ENCODE results near the gene SH3BP2.

Gene SH3BP2

DNA sequence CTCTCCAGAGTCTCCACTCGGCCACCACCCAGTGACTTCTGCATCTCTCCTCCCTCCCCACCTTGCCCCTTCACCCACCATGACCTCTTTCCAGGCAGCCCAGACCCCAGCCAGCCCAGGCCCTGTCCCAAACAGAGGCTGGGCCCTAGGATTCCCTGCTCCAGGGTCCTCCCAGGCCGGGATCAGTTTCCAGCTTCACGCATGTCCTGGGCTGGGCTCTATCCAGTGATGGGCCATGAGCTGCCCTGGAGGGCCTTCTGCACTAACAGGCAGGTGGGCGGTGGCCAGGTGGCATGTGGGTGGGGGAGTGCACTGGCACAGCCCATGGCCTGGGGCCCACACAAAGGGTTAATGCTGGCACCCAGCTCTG is 30.4 kb downstream of the SH3BP2 start:
- Histone ChIP-seq H3K9me2 (replicated peaks; ENCODE audit: low read depth, low read length) (no peaks in the 10 kb centered on the region), H3F3A (ENCODE audit: low read depth) (no peaks in the 10 kb centered on the region), H3K27me3 (ENCODE audit: insufficient read depth, low read length, poor library complexity, severe bottlenecking) (no peaks in the 10 kb centered on the region), H4K20me1 (ENCODE audit: insufficient read depth, low read length, poor library complexity, severe bottlenecking) (peaks cover 38% of the 10 kb centered on the region), H3K4me2 (ENCODE audit: low read depth, low read length, poor library complexity, severe bottlenecking) (no peak overlapping the region), H3K4me1 (ENCODE audit: insufficient read depth, low read length, poor library complexity, severe bottlenecking) (peaks cover 19% of the 10 kb centered on the region), H3K9me3 (ENCODE audit: insufficient read depth, low read depth, low read length) (no peaks in the 10 kb centered on the region), H3K79me2 (ENCODE audit: insufficient read depth, low read length) (peaks cover 35% of the 10 kb centered on the region), H2AFZ (ENCODE audit: low read length) (no peak overlapping the region), H3K9ac (ENCODE audit: low read depth, low read length, poor library complexity, severe bottlenecking) (no peak overlapping the region), H3K4me3 (ENCODE audit: low read length, poor library complexity, severe bottlenecking) (no peak overlapping the region), H3K36me3 (ENCODE audit: insufficient read depth, low read length) (peaks cover 61% of the 10 kb centered on the region; the same call in 1 of the 2 replicates)
- TF ChIP-seq EZH2phosphoT487 (IDR thresholded peaks at IDR 0.05; ENCODE audit: borderline replicate concordance), result no peak
- TF ChIP-seq CTCF (conservative IDR thresholded peaks at IDR 0.05; ENCODE audit: low read length), result no peak

DNA sequence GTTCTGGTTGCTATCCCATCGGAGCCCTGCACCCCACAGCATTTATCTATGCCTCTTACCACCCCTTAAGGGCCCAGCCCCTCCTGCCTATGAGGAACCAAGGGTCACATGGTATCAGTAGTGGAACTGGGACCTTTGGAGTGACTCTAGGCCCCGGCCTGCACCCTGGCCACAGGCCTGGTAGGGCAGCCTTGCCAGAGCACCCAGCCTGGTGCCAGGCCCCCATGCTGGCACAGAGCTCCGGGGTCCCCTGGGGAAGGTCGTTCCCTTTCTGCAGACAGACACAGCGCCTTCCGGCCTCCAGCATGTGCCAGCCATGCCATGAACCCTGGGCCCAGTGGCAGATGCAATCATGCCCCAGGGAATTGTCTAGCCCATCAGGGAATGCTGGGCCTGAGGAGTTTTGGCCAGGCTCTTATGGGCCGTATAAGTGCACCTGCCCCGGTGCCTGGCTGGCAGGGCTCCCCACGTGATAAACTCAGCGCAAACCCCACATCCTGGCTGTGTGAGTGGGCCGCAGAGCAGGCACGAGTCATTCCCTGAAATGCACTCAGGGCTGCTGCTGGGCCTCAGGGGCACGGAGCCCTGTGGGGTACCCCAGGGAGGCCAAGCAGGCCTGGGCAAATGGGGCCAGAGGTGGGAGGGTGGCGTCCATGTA is 30.9 kb downstream of the SH3BP2 start:
- Histone ChIP-seq H3K9me2 (replicated peaks; ENCODE audit: low read depth, low read length) (no peaks in the 10 kb centered on the region), H3K9me3 (ENCODE audit: insufficient read depth, low read depth, low read length) (no peaks in the 10 kb centered on the region), H2AFZ (ENCODE audit: low read length) (no peak overlapping the region), H3K36me3 (ENCODE audit: insufficient read depth, low read length) (peaks cover 66% of the 10 kb centered on the region; the same call in 1 of the 2 replicates), H3K4me1 (ENCODE audit: insufficient read depth, low read length, poor library complexity, severe bottlenecking) (peaks cover 17% of the 10 kb centered on the region), H3F3A (ENCODE audit: low read depth) (no peaks in the 10 kb centered on the region), H3K4me2 (ENCODE audit: low read depth, low read length, poor library complexity, severe bottlenecking) (no peak overlapping the region), H4K20me1 (ENCODE audit: insufficient read depth, low read length, poor library complexity, severe bottlenecking) (peaks cover 33% of the 10 kb centered on the region), H3K27me3 (ENCODE audit: insufficient read depth, low read length, poor library complexity, severe bottlenecking) (no peaks in the 10 kb centered on the region), H3K79me2 (ENCODE audit: insufficient read depth, low read length) (peaks cover 30% of the 10 kb centered on the region), H3K4me3 (ENCODE audit: low read length, poor library complexity, severe bottlenecking) (no peak overlapping the region), H3K9ac (ENCODE audit: low read depth, low read length, poor library complexity, severe bottlenecking) (no peak overlapping the region)
- TF ChIP-seq CTCF (conservative IDR thresholded peaks at IDR 0.05; ENCODE audit: low read length) (no peak), EZH2phosphoT487 (IDR thresholded peaks at IDR 0.05; ENCODE audit: borderline replicate concordance) (no peak)

GRCh38 chr4:2824329-2824835 is 31.5 kb downstream of the SH3BP2 start:
- no peak overlapping the region for H3K9ac ChIP-seq (ENCODE audit: low read depth, low read length, poor library complexity, severe bottlenecking)

More at GRCh38 chr4:2824329-2824835, 31.5 kb downstream of the SH3BP2 start:
- Histone ChIP-seq H3K79me2 (ENCODE audit: insufficient read depth, low read length) (peaks cover 24% of the 10 kb centered on the region), H2AFZ (ENCODE audit: low read length) (no peak overlapping the region), H4K20me1 (ENCODE audit: insufficient read depth, low read length, poor library complexity, severe bottlenecking) (peaks cover 27% of the 10 kb centered on the region), H3F3A (ENCODE audit: low read depth) (no peaks in the 10 kb centered on the region), H3K4me3 (ENCODE audit: low read length, poor library complexity, severe bottlenecking) (no peak overlapping the region), H3K9me3 (ENCODE audit: insufficient read depth, low read depth, low read length) (no peaks in the 10 kb centered on the region), H3K9me2 (replicated peaks; ENCODE audit: low read depth, low read length) (no peaks in the 10 kb centered on the region), H3K4me2 (ENCODE audit: low read depth, low read length, poor library complexity, severe bottlenecking) (no peak overlapping the region), H3K27me3 (ENCODE audit: insufficient read depth, low read length, poor library complexity, severe bottlenecking) (no peaks in the 10 kb centered on the region), H3K4me1 (ENCODE audit: insufficient read depth, low read length, poor library complexity, severe bottlenecking) (peaks cover 11% of the 10 kb centered on the region), H3K36me3 (ENCODE audit: insufficient read depth, low read length) (peaks cover 71% of the 10 kb centered on the region; the same call in 1 of the 2 replicates)
- no peak for TF ChIP-seq CTCF (conservative IDR thresholded peaks at IDR 0.05; ENCODE audit: low read length)
- no peak for TF ChIP-seq EZH2phosphoT487 (IDR thresholded peaks at IDR 0.05; ENCODE audit: borderline replicate concordance)
